GM19035 (cell line): ENCODE data around the gene RBX1.
"Not testable (repeated sequence)": the region's sequence is repeated elsewhere in the genome, so short reads cannot be mapped to it uniquely, and the experiment has no call there.

Source experiments
- ATAC-seq: cut with Tn5 transposase; IDR thresholded peaks from one replicate; pipeline ENCODE4 v1.9.1; 2021; ENCODE audit not compliant: unreplicated experiment

RBX1 gene

GRCh38 chr22:40967111-40967760 is 16.1 kb downstream of the RBX1 start:
- ATAC-seq, result no peak

DNA sequence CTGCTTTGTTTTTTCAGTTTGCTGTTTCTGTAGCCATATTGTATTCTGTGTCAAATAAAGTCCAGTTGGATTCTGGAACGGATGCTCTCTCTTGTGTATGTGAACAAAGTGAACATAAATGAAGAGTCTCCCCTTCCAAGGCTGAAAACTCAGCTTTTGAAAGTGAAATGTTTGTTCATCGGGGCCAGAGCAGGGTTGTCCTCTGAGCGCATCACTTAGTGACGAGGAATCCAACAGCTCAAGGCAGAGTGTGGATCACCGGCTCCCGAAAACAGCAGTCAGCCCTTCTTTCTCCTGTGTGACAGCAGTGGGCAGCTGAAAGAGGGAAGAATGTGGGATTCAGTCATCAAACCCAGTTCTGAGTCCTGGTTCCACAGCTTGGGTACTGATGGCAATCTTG is 21.4 kb downstream of the RBX1 start:
- no peak for ATAC-seq

GRCh38 chr22:40973144-40973543 is 22.0 kb downstream of the RBX1 start:
- ATAC-seq, result no peak

GRCh38 chr22:40975366-40975765 is 24.2 kb downstream of the RBX1 start:
- no peak for ATAC-seq

GRCh38 chr22:40976866-40977700 is 25.9 kb downstream of the RBX1 start:
- ATAC-seq, result no peak

- ATAC-seq, result no peak
These were observed 28.0 kb downstream of the RBX1 start for GRCh38 chr22:40979198-40979597.

- ATAC-seq, result no peak
These were observed 28.7 kb downstream of the RBX1 start for GRCh38 chr22:40979871-40980270.

DNA sequence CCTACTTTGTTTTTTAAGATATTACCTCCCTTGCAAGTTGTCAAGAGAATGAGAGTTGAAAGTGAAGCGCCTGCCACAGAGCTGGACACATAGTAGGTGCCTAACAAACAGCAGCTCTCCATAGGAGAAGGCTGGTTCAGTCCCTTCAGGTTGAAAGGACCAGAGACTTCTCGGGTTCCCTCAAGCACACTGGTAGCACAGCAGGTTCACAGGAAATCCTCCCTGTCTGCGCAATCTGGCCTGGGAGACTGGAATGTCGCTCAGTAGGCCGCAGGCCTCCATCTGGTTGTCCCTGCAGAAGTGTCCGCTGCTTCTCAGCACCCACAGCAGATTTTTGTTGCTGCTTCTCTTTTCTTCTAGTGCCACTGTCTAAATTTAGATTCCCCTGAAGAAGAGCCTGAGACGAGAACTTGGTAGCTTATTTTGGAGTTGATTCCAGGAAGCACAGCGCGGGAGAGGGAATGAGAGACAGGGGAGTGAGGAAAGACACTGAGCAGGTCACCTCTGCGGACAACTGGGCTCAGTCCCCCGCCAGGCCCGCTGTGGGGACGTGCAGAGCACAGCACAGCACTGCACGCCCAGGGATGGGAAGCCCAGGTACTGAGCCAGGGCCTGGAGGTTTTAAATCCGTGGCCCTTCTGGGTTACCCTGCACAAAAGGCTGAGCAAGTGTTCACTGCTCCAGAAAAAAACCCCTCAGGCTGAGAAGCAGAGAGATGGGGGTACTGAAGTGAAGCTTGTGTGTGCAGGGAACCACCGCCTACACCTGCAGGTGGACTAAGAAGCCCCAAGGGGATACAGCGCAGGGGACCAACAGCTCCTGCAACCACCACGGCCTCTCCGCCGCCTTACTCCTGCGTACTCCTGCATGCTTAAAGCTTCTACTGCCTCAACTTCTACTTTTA is 31.6 kb downstream of the RBX1 start:
- no peak for ATAC-seq

GRCh38 chr22:40991298-40991697 is 40.1 kb downstream of the RBX1 start:
- no peak for ATAC-seq

DNA sequence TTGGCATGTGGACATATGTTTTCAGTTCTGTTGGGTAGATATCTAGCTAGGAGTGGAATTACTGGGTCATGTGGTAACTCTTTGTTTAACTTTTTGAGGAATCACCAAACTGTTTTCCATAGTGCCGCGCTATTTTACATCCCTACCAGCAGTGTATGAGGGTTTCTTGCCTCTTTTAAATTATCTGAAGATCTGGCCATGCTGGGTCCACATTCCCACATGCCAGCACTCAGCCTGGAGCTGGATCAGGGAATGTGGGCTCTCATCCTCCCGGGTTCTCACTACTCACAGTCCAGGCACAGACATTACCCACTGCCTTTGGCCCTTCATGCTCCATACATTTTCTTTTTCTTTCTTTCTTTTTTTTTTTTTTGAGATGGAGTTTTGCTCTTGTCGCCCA is 44.6 kb downstream of the RBX1 start:
- ATAC-seq, result no peak

GRCh38 chr22:40997520-40997919 is 46.3 kb downstream of the RBX1 start:
- no peak for ATAC-seq

GRCh38 chr22:41000040-41000565 is 48.9 kb downstream of the RBX1 start:
- ATAC-seq, result no peak

DNA sequence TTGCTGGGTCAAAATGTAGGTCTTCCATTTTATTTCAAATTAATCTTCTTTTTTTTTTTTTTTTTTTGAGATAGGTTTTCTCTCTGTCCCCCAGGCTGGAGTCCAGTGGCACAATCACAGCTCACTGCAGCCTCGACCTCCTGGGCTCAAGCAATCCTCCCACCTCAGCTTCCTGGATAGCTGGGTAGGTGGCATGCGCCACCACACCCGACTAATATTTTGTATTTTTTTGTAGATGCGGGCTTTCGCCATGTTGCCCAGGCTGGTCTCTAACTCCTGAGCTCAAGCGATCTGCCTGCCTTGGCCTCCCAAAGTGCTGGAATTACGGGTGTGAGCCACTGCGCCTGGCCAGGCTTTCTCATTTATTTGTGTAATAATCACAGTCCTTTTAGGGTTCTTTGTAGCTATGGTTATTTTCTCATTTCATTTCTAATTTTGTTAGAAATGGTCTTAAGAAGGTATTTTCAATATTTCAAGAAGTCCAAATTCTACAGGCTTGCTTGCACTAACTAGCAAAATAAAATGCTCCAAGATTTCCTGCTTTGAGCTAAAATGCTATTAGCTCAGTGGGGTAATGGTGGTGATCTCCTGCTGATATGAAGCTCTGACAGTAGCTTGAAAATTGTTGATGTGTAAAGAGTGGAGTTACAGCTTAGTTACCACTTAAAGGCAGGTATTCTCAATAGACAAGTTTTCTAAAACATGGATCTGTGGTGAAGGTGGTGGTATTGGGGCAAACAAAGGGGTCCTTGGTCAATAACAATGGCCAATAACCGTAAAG is 50.0 kb downstream of the RBX1 start:
- no peak for ATAC-seq

GRCh38 chr22:41001722-41002122 is 50.5 kb downstream of the RBX1 start:
- no peak for ATAC-seq

DNA sequence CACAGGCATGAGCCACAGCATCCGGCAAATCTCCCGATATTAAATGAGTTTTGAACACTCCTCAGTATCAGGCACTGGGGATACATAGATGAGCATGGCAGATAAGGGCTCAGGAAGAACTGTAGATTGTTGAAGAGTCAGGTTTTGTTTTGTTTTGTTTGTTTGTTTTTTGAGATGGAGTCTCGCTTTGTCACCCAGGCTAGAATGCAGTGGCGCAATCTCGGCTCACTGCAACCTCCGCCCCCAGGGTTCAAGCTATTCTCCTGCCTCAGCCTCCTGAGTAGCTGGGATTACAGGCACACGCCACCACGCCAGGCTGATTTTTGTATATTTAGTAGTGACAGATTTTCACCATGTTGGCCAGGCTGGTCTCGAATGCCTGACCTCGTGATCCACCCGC is 51.2 kb downstream of the RBX1 start:
- ATAC-seq, result not testable (repeated sequence)

GRCh38 chr22:41003066-41003465 is 51.9 kb downstream of the RBX1 start:
- no peak for ATAC-seq

GRCh38 chr22:41003976-41004375 is 52.8 kb downstream of the RBX1 start:
- no peak for ATAC-seq

- no peak for ATAC-seq
These were observed 58.2 kb downstream of the RBX1 start for GRCh38 chr22:41009222-41009948.

GRCh38 chr22:41015003-41015402 is 63.8 kb downstream of the RBX1 start:
- ATAC-seq, result no peak

DNA sequence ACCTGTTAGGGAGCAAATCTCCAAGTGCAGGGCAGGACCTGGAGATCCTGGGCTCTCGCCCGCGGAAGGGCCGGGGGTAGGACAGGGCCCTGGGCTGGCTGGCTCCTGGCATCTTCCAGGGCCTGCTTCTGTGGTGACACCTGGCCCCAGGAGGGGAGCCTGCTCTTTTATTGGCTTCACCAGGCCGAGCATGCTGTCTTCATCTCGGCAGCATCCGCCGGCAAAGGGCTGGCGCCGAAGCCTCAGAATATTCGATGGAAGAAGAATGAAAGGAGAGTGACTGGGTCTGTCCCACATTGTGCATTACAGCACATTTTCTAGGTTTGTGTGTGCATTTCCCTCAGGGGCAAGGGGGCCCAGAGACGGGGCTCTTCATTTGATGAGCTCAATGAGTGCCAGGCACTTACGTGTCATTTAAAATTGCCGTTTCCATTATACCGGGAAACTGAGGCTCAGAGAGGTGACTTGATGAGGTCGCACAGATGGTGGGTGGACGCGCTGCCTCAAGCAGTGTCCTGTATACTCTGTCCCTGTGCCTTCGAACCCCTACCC is 70.0 kb downstream of the RBX1 start:
- ATAC-seq, result no peak
